Spleen (tissue), 11 donors: ENCODE measurements around the gene PRR3. TPM values are rescaled to one million over a fixed set of nuclear protein-coding genes. Genes with fewer than 3 reads are reported as not detected.

Experiments
- DNase-seq: peaks from one replicate; pipeline ENCODE4 v3.0.0-alpha.2; 2020
- H3K27ac ChIP-seq, 8 donors: fragments of 200-600 bp; sonication (generic) in 7 of 8; 1 replicate in 4 of 8; 2 replicates in 4 of 8; pipeline versions ENCODE4 v1.5.0 to v1.8.0; 2016 to 2021; ENCODE audit warnings: inconsistent platforms in 4 of 8, mild to moderate bottlenecking in 4 of 8, moderate library complexity in 1 of 8
- H3K27me3 ChIP-seq, 7 donors: fragments of 200-600 bp; sonication (generic) in 6 of 7; replicated peaks in 1 of 7; 1 replicate in 4 of 7; 2 replicates in 3 of 7; pipeline versions ENCODE4 v1.5.0 to v1.8.0; 2016 to 2021; ENCODE audit warnings: inconsistent platforms in 3 of 7, mild to moderate bottlenecking in 1 of 7
- H3K36me3 ChIP-seq, 6 donors: fragments of 200-600 bp; sonication (generic) in 5 of 6; 1 replicate in 4 of 6; 2 replicates in 2 of 6; pipeline versions ENCODE4 v1.5.0 to v1.8.0; 2016 to 2021; ENCODE audit warnings: inconsistent platforms in 2 of 6
- H3K4me1 ChIP-seq, 6 donors: fragments of 200-600 bp; sonication (generic) in 5 of 6; 1 replicate in 3 of 6; 2 replicates in 3 of 6; pipeline versions ENCODE4 v1.5.0 to v1.8.0; 2016 to 2021; ENCODE audit warnings: inconsistent platforms in 3 of 6
- H3K4me3 ChIP-seq, 8 donors: fragments of 200-600 bp; sonication (generic) in 7 of 8; 1 replicate in 4 of 8; 2 replicates in 4 of 8; pipeline versions ENCODE4 v1.5.0 to v1.8.0; 2016 to 2021; ENCODE audit warnings: inconsistent platforms in 4 of 8, mild to moderate bottlenecking in 4 of 8, moderate library complexity in 2 of 8
- H3K9me3 ChIP-seq, 8 donors: fragments of 200-600 bp; sonication (generic) in 7 of 8; 1 replicate in 4 of 8; 2 replicates in 4 of 8; pipeline versions ENCODE4 v1.5.0 to v1.8.0; 2016 to 2021; ENCODE audit warnings: inconsistent platforms in 4 of 8
- CTCF ChIP-seq, 11 experiments: fragments of 200-600 bp in 7 of 11; fragments of 450-650 bp in 4 of 11; sonication (generic) in 4 of 11; IDR thresholded peaks in 8 of 11; conservative IDR thresholded peaks in 3 of 11; 1 replicate in 7 of 11; 2 replicates in 4 of 11; pipeline versions ENCODE4 v1.4.0 to v1.8.0; 2016 to 2021; ENCODE audit warnings: antibody characterized with exemption in 11 of 11, inconsistent platforms in 4 of 11, mild to moderate bottlenecking in 1 of 11
- POLR2A ChIP-seq, 3 donors: fragments of 450-650 bp; IDR thresholded peaks; one replicate each; pipeline ENCODE4 v1.5.1; 2017; ENCODE audit warnings: antibody characterized with exemption in 3 of 3, mild to moderate bottlenecking in 1 of 3
- POLR2AphosphoS5 ChIP-seq, 3 donors: sonication (generic); formaldehyde crosslinking; IDR thresholded peaks; one replicate each; pipeline ENCODE4 v1.5.1; 2017; ENCODE audit warnings: antibody characterized with exemption in 3 of 3
- WGBS, 5 donors: extraction: QIAGEN DNeasy Blood & Tissue Kit in 3 of 5; methylation state at CpG; one replicate each; pipeline versions ENCODE4 v1.1.5 to v1.1.7; 2013 to 2018; 5-methylcytosine and 5-hydroxymethylcytosine counted together
- intact Hi-C: fragments of 100-400 bp; cut with DNase I; formaldehyde crosslinking; loops from one replicate; pipeline ENCODE4 v1.15.0; 2023; ENCODE audit warnings: low total_unique reads
- polyA plus RNA-seq, 3 donors: library from polyadenylated mRNA; stranded (reverse); fragments of 200-250 nt; gene quantifications; one replicate each; pipeline ENCODE4 v1.2.1, GENCODE V29; 2013
- total RNA-seq, 7 donors: library from RNA; depleted of rRNA in 3 of 7; stranded (reverse); fragments of >200 nt in 3 of 7; fragmentation: NEBNext Ultra II Directional in 4 of 7; extraction: Animal tissue kit (Norgen Biotek cat#: 25700) in 4 of 7; gene quantifications; one replicate each; pipeline versions ENCODE4 v1.1.0 to v1.2.1, GENCODE V29; 2016 to 2021
- donor health status: healthy with polysubstance abuse.
- donor health status: DM: no; HTN: no; CAD: no; lungs with moderate emphysema.
- donor health status: DM: no; HTN: no; CAD: no.
- donor health status: Bipolar disorder and iron deficiency.
- donor health status: healthy.
- donor health status: DM: no; HTN: no; CAD: no.
- donor health status: DM: yes; HTN: yes; CAD: no.

The PRR3 gene
- total and polyA plus RNA-seq, 10 donors: 8.1 to 19.6 (median 12.9) TPM

GRCh38 chr6:30557683-30557981, 537 bp downstream of the PRR3 start:
- 0 to 3% (median 1%) methylated on average over 6 of the region's 6 CpGs for WGBS, 5 donors
- Histone ChIP-seq H3K27me3 (no peaks in the 10 kb centered on the region), H3K27ac (peak overlapping the region; percentile 98 to 100 (median 99)), H3K4me3 (peak overlapping the region; percentile 77 to 98 (median 90)), H3K4me1 (peaks cover 21 to 54% (median 35%) of the 10 kb centered on the region in 6 donors), H3K36me3 (peaks cover 0 to 53% (median 27%) of the 10 kb centered on the region in 6 donors), H3K9me3 (no peaks in the 10 kb centered on the region)
- no peak for TF ChIP-seq POLR2A (IDR thresholded peaks at IDR 0.05)
- no peak for TF ChIP-seq POLR2AphosphoS5 (IDR thresholded peaks at IDR 0.05)
- no peak for TF ChIP-seq CTCF (IDR thresholded peaks at IDR 0.05 in 8 of 11, conservative IDR thresholded peaks at IDR 0.05 in 3 of 11)
- no peak for DNase-seq
- intact Hi-C loops: no loop called here

- intact Hi-C loops: no loop called here
- no peak overlapping the region for H3K4me3 ChIP-seq
- no peaks in the 10 kb centered on the region for H3K27me3 ChIP-seq
- TF ChIP-seq POLR2A (IDR thresholded peaks at IDR 0.05) (no peak), POLR2AphosphoS5 (IDR thresholded peaks at IDR 0.05) (no peak), CTCF (IDR thresholded peaks at IDR 0.05 in 8 of 11, conservative IDR thresholded peaks at IDR 0.05 in 3 of 11) (no peak)
- 92 to 99% (median 95%) methylated on average over 3 of the region's 3 CpGs for WGBS, 5 donors
- no peak overlapping the region for H3K27ac ChIP-seq
- peaks cover 0 to 40% (median 17%) of the 10 kb centered on the region in 6 donors for H3K36me3 ChIP-seq
- no peaks in the 10 kb centered on the region for H3K9me3 ChIP-seq
- H3K4me1 ChIP-seq: peaks cover 15 to 30% (median 22%) of the 10 kb centered on the region in 6 donors
- DNase-seq: no peak
These were observed 3.8 kb downstream of the PRR3 start for GRCh38 chr6:30560930-30561329.

- H3K4me3 ChIP-seq: no peak overlapping the region
- DNase-seq: no peak
- peaks cover 13 to 24% (median 17%) of the 10 kb centered on the region in 6 donors for H3K4me1 ChIP-seq
- H3K9me3 ChIP-seq: no peaks in the 10 kb centered on the region
- TF ChIP-seq CTCF (IDR thresholded peaks at IDR 0.05 in 8 of 11, conservative IDR thresholded peaks at IDR 0.05 in 3 of 11): no peak
- TF ChIP-seq POLR2A (IDR thresholded peaks at IDR 0.05): no peak
- TF ChIP-seq POLR2AphosphoS5 (IDR thresholded peaks at IDR 0.05): no peak
- no peaks in the 10 kb centered on the region for H3K27me3 ChIP-seq
- no peak overlapping the region for H3K27ac ChIP-seq
- intact Hi-C loops: no loop called here
- WGBS, 5 donors: 83 to 93% (median 86%) methylated on average over 14 of the region's 14 CpGs
- peaks cover 0 to 40% (median 17%) of the 10 kb centered on the region in 6 donors for H3K36me3 ChIP-seq
These were observed 5.7 kb downstream of the PRR3 start for GRCh38 chr6:30562470-30563425.

- no peak for TF ChIP-seq CTCF (IDR thresholded peaks at IDR 0.05 in 8 of 11, conservative IDR thresholded peaks at IDR 0.05 in 3 of 11)
- no peak for TF ChIP-seq POLR2AphosphoS5 (IDR thresholded peaks at IDR 0.05)
- TF ChIP-seq POLR2A (IDR thresholded peaks at IDR 0.05): no peak
- 91 to 100% (median 96%) methylated on average over 1 of the region's 1 CpG for WGBS, 5 donors
- peaks cover 0 to 11% (median 4%) of the 10 kb centered on the region in 6 donors for H3K4me1 ChIP-seq
- DNase-seq: no peak
- intact Hi-C loops: no loop called here
- no peak overlapping the region for H3K4me3 ChIP-seq
- H3K36me3 ChIP-seq: peaks cover 0 to 32% (median 17%) of the 10 kb centered on the region in 6 donors
- no peak overlapping the region for H3K27ac ChIP-seq
- H3K27me3 ChIP-seq: no peaks in the 10 kb centered on the region
- no peaks in the 10 kb centered on the region for H3K9me3 ChIP-seq
These were observed 7.0 kb downstream of the PRR3 start for GRCh38 chr6:30564114-30564513.
